CD4-positive, alpha-beta T cell treated with Interleukin-4 for 4 hours (primary cell): ENCODE data around the gene CDKL4.
"Not testable (repeated sequence)": the region's sequence is repeated elsewhere in the genome, so short reads cannot be mapped to it uniquely, and the experiment has no call there.

ENCODE experiments used
- DNase-seq: peaks from one replicate; pipeline ENCODE4 v3.0.0-alpha.2; 2020

CDKL4 gene

DNA sequence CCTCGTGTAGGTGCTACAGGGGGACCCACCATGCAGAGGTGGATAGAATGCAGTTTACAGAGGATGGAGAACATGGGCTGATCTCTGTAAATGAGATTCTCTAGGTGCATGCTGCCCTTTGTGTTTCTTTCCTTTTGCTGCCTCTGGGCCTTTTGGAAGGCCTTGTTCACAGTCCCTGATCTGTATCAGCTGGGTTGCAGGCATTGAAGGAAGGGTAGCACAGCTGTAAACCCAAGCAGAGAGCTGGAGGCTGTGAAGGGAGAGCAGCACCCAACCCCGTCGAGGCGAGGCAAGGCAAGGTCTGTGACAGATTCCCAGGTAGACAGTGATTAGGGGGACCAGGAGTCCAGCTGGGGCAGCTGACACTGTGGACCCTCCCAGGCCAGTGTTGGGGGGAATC is 66.8 kb downstream of the CDKL4 start:
- no peak for DNase-seq

GRCh38 chr2:39175026-39175812 is 68.6 kb downstream of the CDKL4 start:
- no peak for DNase-seq

GRCh38 chr2:39174022-39174421 is 69.7 kb downstream of the CDKL4 start:
- DNase-seq = no peak

DNA sequence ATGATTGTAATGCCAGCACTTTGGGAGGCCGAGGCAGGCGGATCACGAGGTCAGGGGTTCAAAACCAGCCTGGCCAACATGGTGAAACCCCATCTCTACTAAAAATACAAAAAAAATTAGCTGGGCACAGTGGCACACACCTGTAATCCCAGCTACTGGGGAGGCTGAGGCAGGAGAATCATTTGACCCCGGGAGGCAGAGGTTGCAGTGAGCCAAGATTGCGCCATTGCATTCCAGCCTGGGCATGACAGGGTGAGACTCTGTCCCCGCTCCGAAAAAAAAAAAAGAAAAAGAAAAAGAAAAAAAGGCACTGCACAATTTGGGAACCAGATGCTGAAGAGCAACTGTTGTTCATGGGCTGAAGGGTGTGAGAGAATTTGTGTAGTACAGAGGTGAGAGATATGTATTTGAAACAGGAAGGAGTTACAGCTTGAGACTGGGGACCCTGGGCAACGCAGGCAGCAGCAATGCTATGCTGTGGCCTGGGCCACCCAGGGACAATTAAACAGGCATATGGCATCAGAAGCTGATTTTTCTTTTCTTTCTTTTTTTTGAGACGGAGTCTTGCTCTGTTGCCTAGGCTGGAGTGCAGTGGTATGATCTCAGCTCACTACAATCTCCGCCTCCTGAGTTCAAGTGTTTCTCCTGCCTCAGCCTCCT is 71.6 kb downstream of the CDKL4 start:
- not testable (repeated sequence) for DNase-seq

DNA sequence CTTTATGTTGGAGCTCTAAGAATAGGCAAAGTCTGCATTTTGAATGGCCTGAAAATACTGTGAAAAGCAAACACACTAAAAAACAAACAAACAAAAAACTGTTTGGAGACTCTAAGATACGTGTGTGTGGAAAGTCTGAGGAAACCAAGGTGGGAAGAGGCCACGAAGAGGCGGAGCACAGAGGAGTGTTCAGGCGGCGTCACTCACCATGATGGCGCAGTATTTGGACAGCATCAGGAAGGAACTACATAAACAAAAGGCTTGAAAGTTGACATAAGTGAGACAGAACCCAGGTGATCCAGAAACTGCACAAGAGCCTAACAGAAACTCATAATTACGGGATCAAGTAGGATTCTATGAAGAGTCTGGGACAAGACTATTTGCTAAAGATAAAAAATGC is 72.1 kb downstream of the CDKL4 start:
- DNase-seq = no peak

DNA sequence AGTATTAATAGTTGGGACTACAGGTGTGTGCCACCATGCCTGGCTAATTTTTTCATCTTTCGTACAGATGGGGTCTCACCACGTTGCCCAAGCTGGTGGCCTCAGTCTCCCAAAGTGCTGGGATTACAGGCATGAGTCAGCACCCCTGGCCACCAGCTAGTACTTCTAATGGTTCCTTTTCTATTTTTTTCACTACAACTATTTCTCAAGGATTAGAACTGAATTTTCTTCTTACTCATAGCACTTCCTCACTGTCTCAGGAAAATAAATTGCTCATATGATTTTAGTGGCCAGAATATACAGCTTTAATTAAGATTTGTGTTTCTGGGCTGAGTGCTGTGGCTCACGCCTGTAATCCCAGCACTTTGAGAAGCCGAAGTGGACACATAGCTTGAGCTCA is 79.7 kb downstream of the CDKL4 start:
- DNase-seq = no peak

DNA sequence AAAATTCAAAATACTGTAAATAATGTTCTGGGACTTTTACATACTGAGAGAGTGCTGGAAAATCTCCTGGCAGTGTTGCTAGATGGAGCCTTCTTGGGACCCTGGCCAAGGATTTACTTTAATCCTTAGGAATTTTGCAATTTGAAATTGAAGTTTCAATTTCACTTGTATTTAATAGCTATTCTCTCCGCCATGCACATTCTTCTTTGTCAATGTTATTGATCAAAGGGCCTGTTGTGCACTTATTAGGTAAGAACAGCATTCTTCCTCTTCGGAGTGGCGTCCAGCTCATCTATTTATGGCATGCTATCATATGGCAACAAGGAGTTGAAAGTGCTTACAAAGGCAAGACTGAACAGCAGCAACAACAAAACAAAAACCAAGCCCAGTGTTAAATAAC is 82.8 kb downstream of the CDKL4 start:
- no peak for DNase-seq

DNA sequence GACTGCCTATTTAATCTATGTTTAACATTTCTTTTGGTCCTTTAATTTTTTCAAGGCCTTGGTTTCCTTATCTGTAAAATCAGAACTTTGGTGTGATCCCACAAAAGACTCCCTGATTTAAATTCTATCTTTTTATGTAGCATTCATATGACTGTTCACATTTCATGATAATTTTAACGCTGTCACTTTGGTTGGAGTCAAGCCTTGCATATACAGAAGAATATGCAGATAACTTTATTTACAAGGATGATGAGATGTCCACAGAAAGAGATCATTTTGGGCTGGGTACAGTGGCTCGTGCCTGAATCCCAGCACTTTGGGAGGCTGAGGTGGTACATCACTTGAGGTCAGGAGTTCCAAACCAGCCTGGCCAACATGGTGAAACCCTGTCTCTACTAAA is 84.5 kb downstream of the CDKL4 start:
- DNase-seq = no peak

DNA sequence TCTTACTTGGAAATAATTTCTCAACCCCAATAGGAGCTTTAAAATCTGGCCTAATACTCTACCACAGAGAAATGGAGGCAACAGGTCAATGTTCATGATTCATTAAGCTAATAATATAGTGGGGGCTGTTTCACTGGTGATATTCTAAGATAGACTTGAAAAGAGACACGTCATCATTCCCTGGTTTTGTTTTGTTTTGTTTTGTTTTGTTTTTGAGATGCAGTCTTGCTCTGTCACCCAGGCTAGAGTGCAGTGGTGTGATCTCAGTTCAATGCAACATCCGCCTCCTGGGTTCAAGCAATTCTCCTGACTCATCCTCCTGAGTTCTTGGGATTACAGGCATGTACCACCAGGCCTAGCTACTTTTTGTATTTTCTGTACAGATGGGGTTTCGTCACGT is 85.4 kb downstream of the CDKL4 start:
- DNase-seq = no peak

DNA sequence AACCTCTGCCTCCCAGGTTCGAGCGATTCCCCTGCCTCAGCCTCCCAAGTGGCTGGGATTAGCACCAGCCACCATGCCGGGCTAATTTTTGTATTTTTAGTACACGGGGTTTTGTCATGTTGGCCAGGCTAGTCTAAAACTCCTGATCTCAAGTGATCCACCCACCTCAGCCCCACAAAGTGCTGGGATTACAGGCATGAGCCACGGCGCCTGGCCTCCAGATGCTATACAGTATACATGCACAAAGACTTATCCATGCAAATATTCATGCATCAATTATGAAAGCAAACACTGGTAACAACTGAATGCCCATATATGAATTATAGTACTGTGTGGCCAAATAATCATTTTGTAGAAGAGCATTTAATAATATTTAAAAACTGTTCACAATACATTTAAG is 86.9 kb downstream of the CDKL4 start:
- no peak for DNase-seq

GRCh38 chr2:39156107-39156506 is 87.7 kb downstream of the CDKL4 start:
- no peak for DNase-seq

- DNase-seq = not testable (repeated sequence)
Observed at GRCh38 chr2:39155573-39155972, 88.2 kb downstream of the CDKL4 start.

GRCh38 chr2:39154944-39155343 is 88.8 kb downstream of the CDKL4 start:
- DNase-seq = no peak

DNA sequence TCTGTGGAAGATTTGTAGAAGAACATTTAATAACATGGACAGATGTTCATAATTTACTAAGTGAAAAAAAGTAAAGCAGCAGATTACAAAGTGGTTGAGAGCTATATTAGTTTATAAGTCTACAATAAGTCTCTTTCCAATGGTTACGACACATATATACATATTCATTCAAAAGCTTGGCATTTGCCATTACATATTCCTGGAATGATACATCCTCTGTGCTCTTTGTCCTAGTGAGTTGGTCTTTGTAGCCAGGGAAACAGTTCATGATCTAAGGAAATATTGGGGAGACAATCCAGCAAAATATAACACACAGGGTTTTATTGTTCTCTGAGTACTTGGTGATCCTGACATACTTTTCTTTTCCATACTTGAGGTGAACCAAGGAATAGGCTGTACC is 90.5 kb downstream of the CDKL4 start:
- no peak for DNase-seq

DNA sequence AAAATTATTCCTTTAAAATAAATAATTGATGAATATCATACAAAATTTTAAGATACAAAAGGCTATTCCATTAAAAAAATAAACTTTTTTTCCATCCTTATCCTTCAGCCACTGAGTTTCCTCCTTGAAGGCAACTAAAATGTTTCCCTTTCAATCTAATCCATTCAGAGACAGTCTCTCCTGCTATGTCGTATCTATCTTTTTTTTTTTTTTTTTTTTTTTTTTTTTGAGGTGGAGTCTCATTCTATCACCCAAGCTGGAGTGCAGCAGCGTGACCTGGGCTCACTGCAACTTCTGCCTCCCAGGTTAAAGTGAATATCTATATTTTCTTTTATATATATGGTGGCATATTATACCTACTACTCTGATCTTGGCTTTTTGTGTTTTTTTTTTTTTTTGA is 91.3 kb downstream of the CDKL4 start:
- no peak for DNase-seq

DNA sequence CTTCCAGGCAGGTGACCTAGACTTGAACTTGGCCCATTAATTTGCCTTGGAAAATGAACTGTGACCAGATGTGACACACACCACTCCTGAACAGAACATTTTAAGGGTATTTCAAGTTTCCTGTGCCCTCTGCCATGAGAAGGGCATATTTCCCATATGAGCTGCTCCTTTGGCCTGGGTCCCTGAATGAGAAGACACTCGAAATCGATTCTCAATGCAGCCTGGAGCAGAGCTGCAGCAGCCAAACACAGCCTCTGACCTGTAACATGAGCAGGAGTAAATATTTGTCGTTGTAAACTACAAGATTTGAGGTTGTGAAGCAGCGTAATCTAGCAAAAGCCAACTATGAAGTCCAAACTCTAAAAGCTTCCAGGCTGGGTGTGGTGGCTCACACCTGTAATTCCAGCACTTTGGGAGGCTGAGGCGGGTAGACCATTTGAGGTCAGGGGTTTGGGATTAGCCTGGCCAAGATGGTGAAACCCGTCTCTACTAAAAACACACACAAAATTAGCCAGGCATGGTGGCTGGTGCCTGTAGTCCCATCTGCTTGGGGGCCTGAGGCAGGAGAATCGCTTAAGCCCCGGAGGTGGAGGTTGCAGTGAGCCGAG is 92.8 kb downstream of the CDKL4 start:
- no peak for DNase-seq

DNA sequence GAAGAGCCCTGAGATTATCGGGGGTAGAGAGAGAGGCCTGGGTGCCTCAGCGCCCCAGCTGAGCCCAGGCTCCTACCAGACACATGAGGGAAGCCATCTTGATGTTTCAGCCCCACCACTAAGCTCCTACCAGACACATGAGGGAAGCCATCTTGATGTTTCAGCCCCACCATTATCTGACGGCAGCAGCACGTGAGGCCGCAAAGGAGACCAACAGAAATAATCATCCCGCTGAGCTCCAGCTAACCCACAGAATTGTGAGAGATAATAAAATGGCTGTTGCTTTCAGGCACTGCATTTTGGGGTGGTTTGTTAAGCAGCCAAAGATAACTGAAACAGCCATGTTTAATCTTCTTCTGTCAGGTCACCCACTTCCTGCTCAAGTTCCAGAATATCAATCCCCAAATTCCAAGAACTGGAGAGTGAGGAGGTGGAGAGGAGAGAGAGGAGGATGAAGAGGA is 93.6 kb downstream of the CDKL4 start:
- no peak for DNase-seq

DNA sequence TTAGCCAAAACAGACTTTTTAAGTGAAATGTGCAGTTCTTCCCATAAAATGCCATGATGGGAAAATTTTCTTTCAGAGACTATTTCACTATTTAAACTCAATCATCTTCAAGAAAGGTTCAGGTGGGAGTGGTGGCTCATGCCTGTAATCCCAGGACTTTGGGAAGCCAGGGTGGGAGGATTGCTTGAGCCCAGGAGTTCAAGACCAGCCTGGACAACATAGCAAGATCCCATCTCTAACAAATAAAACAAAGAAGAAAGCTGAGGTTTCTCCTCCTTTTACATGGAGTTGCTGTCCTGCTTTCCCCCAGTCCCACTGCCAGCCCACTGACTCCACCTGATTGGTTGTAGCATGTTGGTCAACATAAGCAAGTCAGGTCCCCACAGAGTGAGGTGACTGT is 97.1 kb downstream of the CDKL4 start:
- DNase-seq = no peak

DNA sequence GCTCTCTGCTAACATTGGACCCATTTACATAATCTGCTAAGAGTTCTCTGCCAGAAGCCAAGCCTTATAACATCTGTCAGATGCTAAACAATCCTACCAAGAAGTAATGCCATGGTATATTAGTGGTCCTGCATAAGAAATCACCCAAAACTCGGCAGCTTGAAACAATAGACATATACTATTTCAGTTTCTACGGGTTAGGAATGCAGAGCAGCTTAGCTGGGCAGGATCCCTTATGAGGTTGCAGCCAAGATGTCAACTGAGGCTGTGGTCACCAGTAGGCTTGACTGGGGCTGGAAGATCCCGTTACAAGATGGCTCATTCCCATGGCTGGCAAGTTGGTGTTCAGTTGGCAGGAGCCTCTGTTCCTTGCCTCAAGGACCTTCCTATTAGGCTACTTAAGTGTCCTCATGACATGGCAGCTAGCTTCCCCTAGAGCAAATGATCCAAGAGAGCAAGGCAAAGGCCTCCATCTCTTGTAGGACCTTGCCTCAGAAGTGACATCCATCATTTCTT is 97.8 kb downstream of the CDKL4 start:
- no peak for DNase-seq

DNA sequence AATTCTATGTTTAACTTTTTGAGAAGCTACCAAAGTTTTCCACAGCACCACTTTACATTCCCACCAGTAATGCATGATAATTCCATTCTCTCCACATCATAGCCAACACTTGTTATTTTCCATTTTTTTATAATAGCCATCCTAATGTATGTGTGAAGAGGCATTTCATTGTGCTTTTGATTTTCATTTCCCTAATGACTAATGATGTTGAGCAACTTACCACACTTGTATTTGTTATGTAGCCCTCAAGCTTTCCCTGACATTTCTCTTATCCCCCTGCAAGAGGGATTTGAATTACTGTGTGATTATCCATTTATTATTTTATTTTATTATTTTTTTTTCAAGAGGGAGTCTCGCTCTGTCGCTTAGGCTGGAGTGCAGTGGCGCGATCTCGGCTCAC is 99.4 kb downstream of the CDKL4 start:
- DNase-seq = no peak

DNA sequence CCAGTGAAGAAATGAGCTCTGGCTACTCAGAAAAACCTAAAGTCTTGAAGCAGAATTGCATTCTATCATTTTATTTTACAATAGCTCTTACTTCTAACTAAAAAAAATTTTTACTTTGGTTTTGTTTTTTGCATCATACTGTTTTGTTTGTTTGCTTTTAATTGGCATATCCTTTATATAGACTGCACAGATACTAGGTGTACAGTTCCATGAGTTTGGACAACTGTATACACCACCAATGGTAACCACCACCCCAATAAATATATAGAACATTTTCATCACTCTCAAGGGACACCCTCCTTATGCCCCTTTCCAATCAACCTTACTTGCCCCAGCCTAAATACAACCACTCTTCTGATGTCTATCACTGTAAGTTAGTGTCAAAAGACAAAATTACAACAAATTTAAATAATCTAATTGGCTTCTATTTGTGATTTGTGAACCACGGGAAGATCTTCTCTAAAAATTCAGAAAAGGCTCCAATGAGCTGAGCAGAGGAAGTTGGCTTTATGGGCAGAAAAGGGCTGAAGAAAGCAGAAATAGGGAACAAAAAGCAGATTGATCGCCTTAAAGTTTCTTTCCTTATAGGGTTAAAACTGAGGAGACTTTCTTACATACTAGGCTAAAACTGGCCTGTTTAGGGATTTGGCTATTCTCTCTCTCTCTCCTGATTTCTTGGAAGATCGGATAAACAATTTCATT is 100.7 kb downstream of the CDKL4 start:
- no peak for DNase-seq

GRCh38 chr2:39141334-39142271 is 102.2 kb downstream of the CDKL4 start:
- peak; percentile 73 for DNase-seq
